BE2C (cell line): ENCODE data around the gene CSGALNACT2.

Experiments
- DNase-seq: peaks from one replicate; pipeline ENCODE4 v3.0.0-alpha.2; 2020
- H3K27me3 ChIP-seq: fragments of 250-450 bp; sonication (Bioruptor Pico); 2 replicates; pipeline ENCODE4 v1.5.1; 2020; ENCODE audit warnings: mild to moderate bottlenecking
- H3K36me3 ChIP-seq: fragments of 250-450 bp; sonication (Bioruptor Pico); 2 replicates; pipeline ENCODE4 v1.5.1; 2020; ENCODE audit warnings: mild to moderate bottlenecking
- H3K4me1 ChIP-seq: fragments of 250-450 bp; sonication (Bioruptor Pico); 2 replicates; pipeline ENCODE4 v1.5.1; 2020
- H3K4me3 ChIP-seq: 2 replicates; pipeline ENCODE4 v1.5.1; 2011; ENCODE audit warnings: low read depth, low read length
- H3K9me3 ChIP-seq: fragments of 250-450 bp; sonication (Bioruptor Pico); 2 replicates; pipeline ENCODE4 v1.5.1; 2020
- CTCF ChIP-seq: IDR thresholded peaks from 2 replicates; pipeline ENCODE4 v1.5.1; 2012; ENCODE audit warnings: mild to moderate bottlenecking, low read depth, low read length

Gene CSGALNACT2

GRCh38 chr10:43204042-43204942 is 66.0 kb downstream of the CSGALNACT2 start:
- Histone ChIP-seq H3K36me3 (no peaks in the 10 kb centered on the region), H3K4me1 (no peaks in the 10 kb centered on the region), H3K9me3 (no peaks in the 10 kb centered on the region), H3K4me3 (no peak overlapping the region), H3K27me3 (no peaks in the 10 kb centered on the region)
- TF ChIP-seq CTCF: no peak
- DNase-seq: peak; percentile 4

DNA sequence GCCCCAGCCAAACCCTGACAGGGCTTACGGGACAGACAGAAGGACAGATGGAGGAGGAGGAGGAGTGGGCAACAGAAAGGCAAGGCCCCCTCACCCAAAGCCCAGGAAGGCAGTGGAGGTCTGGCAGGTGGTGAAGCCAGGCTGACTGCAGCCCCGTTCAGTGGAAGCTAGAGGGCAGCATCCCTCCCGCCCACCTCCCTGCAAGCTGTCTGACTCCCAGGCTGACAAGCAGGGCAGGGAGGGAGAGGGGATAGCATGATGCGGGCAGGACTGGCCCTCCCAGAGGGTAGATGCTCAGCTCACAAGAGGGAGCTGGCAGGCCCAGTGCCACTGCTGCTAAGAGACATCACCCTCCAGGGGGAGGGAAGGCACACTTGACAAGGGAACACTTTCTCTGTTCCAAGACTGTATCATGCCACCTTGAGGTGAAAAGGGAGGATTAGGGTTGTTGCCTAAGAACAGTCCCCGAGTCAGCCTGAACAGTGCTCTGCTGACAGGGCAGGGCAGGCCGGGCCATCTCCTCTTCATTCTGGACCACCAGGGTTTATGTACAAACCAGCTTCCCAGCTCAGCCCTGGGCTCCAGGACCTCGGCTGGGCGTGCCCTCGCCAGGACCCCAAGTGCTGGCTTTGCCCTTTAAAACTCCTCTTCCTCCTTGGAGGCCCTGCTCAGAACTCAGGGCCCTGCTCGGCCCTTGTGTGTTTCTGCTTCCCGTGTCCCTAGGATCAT is 66.9 kb downstream of the CSGALNACT2 start:
- peak; percentile 68 for DNase-seq
- Histone ChIP-seq H3K27me3 (no peaks in the 10 kb centered on the region), H3K36me3 (no peaks in the 10 kb centered on the region), H3K4me1 (no peaks in the 10 kb centered on the region), H3K4me3 (no peak overlapping the region), H3K9me3 (no peaks in the 10 kb centered on the region)
- peak; percentile 69 for TF ChIP-seq CTCF

DNA sequence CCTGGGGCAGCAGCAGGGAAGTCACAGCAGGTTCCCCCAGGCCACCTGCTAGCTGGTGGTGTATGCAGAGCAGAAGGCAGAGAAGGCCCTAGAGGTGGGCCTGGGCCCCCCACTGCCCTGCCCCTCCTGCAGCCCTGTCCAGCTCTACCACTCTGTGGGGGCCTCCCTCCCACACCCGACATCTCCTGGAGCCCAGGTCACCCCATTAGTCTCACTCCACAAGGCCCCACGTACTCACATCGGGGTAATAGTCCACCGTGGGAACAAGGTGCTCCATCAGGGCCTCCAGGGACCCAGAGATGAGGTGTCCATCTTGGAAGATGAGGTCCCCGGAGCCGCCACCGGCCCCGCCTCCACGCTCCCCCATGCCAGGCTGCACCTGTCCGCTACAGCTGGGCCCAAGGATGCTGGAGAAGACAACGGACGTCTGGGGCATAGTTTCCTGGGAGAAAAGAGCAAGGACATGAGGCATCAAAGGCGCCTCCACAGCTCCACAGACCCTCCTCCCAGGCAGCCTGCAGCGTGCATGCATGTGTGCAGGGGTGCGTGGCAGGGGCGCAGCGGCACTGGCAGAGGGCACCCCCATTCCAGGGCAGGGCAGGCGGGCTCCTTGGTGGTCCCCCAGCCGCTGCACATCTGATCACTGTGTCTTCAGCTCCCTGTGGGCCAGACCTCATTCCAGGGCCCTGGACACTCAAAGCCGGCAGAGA is 67.6 kb downstream of the CSGALNACT2 start:
- Histone ChIP-seq H3K4me3 (no peak overlapping the region), H3K27me3 (no peaks in the 10 kb centered on the region), H3K36me3 (no peaks in the 10 kb centered on the region), H3K9me3 (no peaks in the 10 kb centered on the region), H3K4me1 (no peaks in the 10 kb centered on the region)
- no peak for TF ChIP-seq CTCF
- no peak for DNase-seq

DNA sequence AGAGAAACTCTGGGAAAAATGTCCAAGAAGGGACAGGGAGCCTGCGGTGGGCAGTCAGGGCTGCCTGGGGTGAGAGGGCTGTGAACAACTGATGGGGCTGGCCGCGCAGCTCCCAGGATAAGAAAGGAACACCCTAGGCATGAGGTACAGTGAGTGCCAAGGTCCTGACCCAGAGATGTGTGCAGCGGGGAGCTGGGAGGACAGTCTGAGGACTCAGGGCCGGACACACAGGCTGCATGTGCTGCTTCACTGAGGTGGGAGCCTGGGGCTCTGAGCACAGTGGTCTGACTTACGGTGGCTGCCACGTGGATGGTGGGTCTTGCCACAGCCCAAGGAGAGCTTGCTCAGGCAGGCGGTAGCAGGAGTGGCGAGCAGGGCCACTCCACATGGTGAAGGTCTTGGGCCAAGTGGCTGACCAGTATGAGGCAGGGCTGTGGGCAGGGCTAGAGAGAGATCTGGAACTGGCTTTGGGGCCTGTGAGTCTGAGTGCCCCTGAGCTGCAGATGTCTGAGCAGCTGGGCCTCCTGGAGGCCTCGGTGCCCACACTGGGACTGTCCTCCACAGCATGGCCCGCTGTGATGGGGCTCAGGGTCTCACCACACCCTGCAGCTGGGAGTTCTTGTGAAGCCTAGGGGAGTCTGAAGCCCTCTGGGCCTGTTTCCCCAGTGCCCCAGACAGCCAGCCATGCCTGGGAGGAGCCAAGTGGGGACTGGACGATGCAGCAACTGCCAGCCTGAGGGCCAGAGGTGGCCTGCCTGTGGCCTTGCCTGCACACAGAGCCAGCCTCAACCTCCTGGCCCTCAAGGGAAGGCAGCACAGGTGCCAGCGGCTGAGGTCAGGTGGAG is 68.4 kb downstream of the CSGALNACT2 start:
- DNase-seq: peak; percentile 3
- Histone ChIP-seq H3K9me3 (no peaks in the 10 kb centered on the region), H3K4me1 (no peaks in the 10 kb centered on the region), H3K36me3 (no peaks in the 10 kb centered on the region), H3K4me3 (no peak overlapping the region), H3K27me3 (no peaks in the 10 kb centered on the region)
- TF ChIP-seq CTCF: no peak

DNA sequence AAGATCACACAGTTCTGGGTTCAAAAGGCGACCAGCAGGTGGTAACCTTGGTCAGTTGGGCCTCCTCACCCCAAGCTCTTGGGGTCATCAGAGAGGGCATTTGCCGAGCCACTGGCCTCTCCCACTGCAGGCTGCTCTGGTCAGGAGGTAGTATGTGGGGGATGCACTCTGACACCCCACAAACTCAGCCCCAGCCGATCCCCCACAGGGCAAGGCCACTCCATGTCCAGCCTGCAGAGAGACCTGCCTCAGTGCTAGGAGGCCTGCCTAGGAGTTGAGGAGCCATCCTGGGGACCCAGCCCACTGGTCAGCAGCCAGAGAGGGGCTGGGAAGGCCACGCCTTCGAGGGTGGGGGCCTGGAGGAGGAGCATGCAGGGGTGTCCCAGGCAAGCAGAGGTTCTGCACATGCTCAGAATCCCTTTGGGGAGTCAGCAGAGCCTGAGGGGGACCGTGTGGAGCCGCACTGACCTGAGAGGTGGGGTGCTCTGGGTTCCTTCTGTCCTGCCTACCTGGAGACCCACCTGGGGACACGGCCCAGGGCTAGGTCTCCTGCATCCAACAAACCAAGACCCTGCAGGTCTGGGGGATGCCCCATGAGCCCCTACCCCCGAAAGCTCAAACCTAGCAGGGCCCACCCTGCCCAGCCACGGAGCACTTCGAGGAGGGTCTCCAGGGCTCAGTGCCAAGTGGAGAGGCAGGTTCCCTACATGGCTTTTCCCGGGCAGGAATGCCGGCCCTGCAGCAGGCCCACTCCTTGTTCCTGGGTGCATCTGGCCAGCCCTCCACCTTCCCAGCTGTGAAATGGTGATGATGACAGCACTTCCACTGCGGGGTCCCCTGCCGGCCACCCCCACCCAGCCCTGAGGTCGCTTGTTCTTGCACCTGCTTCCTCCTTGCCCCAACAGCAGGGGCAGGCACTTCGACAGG is 70.2 kb downstream of the CSGALNACT2 start:
- H3K4me3 ChIP-seq: no peak overlapping the region
- H3K27me3 ChIP-seq: no peaks in the 10 kb centered on the region
- H3K9me3 ChIP-seq: no peaks in the 10 kb centered on the region
- H3K36me3 ChIP-seq: no peaks in the 10 kb centered on the region
- H3K4me1 ChIP-seq: no peaks in the 10 kb centered on the region
- peak; percentile 3 for DNase-seq
- TF ChIP-seq CTCF: no peak
